Kidney epithelial cell (primary cell): ENCODE results near the gene ZNF525. TPM values are rescaled to one million over a fixed set of nuclear protein-coding genes. Genes with fewer than 3 reads are reported as not detected.
"Not testable (repeated sequence)": the region's sequence is repeated elsewhere in the genome, so short reads cannot be mapped to it uniquely, and the experiment has no call there.

Experiments used
- DNase-seq: peaks from one replicate; pipeline ENCODE4 v3.0.0-alpha.2; 2010; ENCODE audit warnings: low read depth
- H3K27me3 ChIP-seq: 2 replicates; pipeline ENCODE4 v1.6.0; 2011; ENCODE audit warnings: low read length; ENCODE audit not compliant: control insufficient read depth, insufficient read depth
- H3K36me3 ChIP-seq: 2 replicates; pipeline ENCODE4 v1.5.1; 2011; ENCODE audit warnings: low read length; ENCODE audit not compliant: control insufficient read depth, insufficient read depth
- H3K4me3 ChIP-seq: 2 replicates; pipeline ENCODE4 v1.5.1; 2011; ENCODE audit warnings: low read depth, mild to moderate bottlenecking, control low read depth, low read length
- total RNA-seq: library from RNA; depleted of rRNA; stranded (reverse); fragments of >200 nt; gene quantifications from 2 replicates; pipeline ENCODE4 v1.2.3, GENCODE V29; 2015
- TF ChIP-seq, protein P1 (sequence below): IDR thresholded peaks from 2 replicates; pipeline ENCODE4 v1.5.1; 2011; ENCODE audit warnings: mild to moderate bottlenecking, moderate library complexity, low read length, control low read depth, inconsistent platforms; ENCODE audit not compliant: insufficient read depth, poor library complexity, severe bottlenecking

The ZNF525 gene
- total RNA-seq, 1 donor from 2014 or later = 11.4 TPM

DNA sequence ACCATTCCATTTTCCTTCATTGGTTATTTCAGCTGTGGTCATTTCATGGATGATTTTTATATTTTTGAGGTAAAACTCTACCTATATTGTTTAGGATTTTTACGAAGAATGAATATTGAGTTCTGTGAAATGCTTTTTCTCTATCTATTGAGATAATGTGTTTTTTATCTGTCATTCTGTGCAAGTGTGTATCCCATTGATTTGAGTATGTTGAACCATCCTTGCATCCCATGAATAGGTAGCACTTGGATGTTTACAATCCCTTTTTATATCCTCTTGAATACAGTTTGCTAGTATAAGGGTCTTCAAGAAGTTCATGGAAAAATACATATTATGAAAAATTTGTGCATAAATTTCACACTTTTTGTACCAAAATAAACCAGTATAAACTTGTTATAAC lies 9.8 kb upstream of the ZNF525 start:
- TF ChIP-seq, protein P1, sequence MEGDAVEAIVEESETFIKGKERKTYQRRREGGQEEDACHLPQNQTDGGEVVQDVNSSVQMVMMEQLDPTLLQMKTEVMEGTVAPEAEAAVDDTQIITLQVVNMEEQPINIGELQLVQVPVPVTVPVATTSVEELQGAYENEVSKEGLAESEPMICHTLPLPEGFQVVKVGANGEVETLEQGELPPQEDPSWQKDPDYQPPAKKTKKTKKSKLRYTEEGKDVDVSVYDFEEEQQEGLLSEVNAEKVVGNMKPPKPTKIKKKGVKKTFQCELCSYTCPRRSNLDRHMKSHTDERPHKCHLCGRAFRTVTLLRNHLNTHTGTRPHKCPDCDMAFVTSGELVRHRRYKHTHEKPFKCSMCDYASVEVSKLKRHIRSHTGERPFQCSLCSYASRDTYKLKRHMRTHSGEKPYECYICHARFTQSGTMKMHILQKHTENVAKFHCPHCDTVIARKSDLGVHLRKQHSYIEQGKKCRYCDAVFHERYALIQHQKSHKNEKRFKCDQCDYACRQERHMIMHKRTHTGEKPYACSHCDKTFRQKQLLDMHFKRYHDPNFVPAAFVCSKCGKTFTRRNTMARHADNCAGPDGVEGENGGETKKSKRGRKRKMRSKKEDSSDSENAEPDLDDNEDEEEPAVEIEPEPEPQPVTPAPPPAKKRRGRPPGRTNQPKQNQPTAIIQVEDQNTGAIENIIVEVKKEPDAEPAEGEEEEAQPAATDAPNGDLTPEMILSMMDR = no peak
- Histone ChIP-seq H3K36me3 (no peaks in the 10 kb centered on the region), H3K27me3 (no peaks in the 10 kb centered on the region), H3K4me3 (no peak overlapping the region)
- no peak for DNase-seq

DNA sequence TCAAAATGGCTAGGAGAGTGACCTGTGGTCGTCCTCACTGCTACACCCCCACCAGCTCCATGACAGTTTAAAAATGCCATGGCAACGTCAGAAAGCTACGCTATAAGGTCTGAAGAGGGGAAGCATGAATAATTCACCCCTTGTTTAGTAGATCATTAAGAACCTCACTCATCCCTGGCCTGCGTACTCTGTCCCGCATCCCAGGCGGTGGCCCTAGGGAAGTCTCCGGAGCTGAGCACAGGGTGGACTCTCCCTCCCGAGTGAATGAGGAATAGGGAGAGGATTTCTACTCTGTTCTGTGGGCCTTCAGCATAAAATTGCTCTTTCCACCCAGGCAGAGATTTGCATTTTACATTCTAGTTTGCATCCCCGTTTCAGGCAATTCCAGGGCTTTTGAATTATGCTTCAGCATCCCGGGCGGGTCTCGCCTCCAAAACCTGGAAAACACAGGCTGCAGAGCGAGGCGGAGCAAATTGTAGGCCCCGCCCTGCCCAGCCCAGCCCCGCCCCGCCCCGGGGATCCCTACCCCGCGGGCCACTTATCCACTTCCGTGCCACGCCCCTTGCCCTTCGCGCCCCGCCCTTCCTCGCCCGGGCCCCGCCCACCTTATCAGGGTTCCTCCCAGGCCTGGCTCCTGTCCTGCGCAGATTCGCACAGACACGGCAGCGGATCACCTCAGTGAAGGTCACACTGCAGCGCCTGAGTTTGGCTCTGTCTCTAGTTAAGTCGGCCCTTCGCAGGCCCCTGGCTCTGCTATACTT lies 7.5 kb upstream of the ZNF525 start:
- no peaks in the 10 kb centered on the region for H3K36me3 ChIP-seq
- H3K27me3 ChIP-seq = no peaks in the 10 kb centered on the region
- H3K4me3 ChIP-seq = no peak overlapping the region
- no peak for DNase-seq
- TF ChIP-seq, protein P1 = no peak

DNA sequence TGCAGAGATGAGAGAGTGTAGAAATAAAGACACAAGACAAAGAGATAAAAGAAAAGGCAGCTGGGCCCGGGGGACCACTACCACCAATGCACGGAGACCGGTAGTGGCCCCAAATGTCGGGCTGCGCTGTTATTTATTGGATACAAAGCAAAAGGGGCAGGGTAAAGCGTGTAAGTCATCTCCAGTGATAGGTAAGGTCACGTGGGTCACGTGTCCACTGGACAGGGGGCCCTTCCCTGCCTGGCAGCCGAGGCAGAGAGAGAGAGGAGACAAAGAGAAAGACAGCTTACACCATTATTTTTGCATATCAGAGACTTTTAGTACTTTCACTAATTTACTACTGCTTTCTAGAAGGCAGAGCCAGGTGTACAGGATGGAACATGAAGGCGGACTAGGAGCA lies 5.4 kb upstream of the ZNF525 start:
- not testable (repeated sequence) for H3K4me3 ChIP-seq, H3K27me3 ChIP-seq, H3K36me3 ChIP-seq, DNase-seq

DNA sequence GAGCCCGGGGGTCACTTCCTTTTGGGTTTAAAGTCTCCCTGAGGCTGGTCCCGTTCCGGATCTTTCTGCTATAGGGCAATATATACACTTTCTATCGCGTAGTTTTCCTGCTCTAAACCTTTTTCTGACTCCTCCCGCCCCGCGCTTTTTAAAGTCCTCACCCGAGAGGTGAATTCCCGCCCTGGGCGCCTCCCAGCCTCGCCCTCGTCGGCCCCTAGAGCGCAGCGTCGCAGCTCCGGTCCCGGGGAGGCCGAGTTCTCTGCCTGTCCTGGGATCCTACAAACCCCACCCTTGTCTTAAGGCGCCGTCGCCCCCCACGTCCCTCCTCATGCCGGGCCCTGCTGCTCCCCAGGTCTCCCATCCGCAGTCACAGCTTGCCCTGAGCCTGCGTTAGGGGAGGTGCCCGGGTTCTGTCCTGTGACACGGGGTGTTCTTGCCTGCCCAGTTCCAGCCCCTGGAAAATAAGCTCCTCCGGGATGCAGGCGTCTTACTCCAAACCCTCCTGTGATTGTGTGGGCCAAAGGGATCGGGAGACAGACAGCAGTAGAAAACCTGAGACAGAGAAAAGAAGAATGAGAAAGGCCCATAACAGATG lies 491 bp downstream of the ZNF525 start:
- TF ChIP-seq, protein P1 = no peak
- DNase-seq = no peak
- Histone ChIP-seq H3K4me3 (peak overlapping the region; percentile 56), H3K27me3 (no peaks in the 10 kb centered on the region), H3K36me3 (no peaks in the 10 kb centered on the region)

DNA sequence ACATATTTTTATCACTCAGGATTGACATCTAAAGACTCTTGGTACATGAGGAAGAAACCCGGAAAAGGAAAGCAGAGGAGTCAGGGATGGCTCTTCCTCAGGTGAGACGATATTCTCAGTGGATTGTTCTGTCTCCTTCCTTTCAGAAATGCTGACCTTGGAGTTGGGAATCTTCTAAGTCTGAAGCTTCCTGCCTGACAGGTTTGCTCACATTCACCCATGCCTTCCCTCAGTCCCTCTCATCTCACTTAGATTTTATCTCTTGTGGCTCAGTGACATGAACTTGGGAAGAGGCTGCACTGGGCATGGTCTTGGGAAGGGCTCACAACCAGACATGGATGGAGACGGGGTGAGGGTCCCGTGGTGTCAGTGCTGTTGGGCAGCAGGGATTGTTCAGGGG lies 6.7 kb downstream of the ZNF525 start:
- no peaks in the 10 kb centered on the region for H3K27me3 ChIP-seq
- DNase-seq = no peak
- TF ChIP-seq, protein P1 = no peak
- no peak overlapping the region for H3K4me3 ChIP-seq
- no peaks in the 10 kb centered on the region for H3K36me3 ChIP-seq

DNA sequence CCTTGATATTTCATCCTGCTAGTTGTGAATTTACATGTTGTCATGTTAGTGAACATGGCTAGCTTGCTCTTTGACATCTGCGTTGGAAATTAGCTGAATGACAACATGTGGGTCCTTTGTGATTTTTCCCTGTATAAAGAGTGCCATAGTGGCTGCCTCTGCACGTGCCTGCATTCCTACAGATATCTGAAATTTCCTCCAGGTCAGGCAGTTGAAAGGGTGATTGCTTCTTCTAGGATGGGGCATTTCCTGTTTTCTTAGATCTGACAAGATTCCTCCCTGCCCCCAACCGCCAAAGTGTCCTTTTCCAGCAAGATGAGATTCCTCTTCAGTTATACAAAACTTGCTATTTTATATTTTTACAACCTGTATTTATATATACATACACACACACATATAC lies 8.8 kb downstream of the ZNF525 start:
- Histone ChIP-seq H3K36me3 (no peaks in the 10 kb centered on the region), H3K4me3 (no peak overlapping the region), H3K27me3 (no peaks in the 10 kb centered on the region)
- no peak for DNase-seq
- TF ChIP-seq, protein P1 = no peak
